Stimulated activated CD8-positive, alpha-beta memory T cell treated with anti-CD3 and anti-CD28 coated beads, Interleukin-4, amount 100 ng/mL, for 24 hours (primary cell): Measurements from ENCODE around the gene APCDD1L.

Experiments used
- DNase-seq: peaks from one replicate; pipeline ENCODE4 v3.0.0-alpha.2; 2020; ENCODE audit warnings: low read depth

Gene APCDD1L

DNA sequence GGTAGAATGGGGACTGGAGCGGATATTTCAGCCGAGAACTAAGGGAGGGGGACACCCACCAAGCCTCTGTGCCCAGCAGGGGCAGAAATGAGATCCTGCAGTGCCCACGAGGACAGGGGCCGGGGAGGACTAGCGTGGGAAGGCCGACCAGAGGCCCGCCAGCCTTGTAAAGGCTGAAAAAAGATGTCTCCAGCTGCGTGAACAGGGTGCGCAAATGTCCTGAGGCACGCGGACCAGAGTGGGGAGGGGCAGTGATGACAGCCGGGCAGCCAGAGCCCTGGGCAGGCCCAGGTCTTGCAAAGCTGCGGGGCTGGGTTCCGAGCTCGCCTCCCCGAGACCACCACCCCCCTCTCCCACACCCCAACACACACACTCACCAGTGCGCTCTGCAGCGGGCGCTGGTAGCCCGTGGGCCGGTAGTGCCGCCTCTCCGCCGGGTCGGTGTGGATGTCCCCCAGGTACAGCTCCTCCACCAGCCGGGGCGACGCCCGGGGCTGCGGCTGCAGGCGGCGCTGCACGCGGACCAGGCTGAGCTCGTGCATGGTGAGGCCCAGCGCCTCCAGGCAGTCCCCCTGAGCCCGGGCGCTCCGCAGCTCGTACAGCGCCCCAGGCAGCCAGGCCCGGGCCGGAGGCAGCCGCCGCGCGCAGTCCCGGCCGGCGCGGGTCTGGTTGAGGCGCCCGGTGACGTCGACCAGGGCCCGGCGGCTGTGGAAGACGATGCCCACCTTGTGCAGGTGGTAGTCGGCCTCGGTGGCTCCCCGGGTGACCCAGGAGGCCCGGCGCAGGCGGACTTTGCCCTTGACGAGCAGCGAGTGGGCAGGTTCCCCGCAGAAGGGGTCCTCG lies 48.2 kb downstream of the APCDD1L start:
- DNase-seq = no peak

DNA sequence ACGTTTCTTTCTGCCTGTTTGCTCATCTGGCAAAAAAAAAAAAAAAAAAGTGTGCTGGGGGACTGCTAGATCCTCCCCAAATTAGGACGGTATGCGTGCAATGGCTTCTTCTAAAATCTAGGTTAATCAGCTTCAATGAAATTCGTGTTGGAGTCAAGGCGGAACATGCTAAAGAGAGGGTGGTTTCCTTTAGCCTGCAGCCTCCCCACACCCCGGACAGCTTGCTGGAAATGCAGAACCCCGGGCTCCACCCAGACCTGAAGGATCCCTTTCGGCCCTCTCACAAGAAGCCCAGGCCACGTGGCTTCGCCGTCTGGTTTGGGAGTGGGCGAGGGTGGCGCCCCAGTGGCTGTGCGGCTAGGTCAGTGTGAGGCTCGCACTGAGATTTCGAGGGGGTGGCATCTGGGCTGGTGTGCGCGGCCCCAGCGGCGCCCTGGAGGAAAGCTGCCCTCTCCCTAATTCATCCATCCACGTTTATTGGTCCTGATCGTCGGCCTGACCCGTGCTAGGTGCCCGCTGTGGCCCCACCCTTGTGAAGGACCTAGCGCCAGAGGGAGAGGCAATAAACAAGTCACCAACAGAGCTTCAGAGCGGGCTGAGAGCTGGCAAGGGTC lies 49.0 kb downstream of the APCDD1L start:
- no peak for DNase-seq

GRCh38 chr20:58464838-58465237 lies 50.4 kb downstream of the APCDD1L start:
- DNase-seq = no peak

DNA sequence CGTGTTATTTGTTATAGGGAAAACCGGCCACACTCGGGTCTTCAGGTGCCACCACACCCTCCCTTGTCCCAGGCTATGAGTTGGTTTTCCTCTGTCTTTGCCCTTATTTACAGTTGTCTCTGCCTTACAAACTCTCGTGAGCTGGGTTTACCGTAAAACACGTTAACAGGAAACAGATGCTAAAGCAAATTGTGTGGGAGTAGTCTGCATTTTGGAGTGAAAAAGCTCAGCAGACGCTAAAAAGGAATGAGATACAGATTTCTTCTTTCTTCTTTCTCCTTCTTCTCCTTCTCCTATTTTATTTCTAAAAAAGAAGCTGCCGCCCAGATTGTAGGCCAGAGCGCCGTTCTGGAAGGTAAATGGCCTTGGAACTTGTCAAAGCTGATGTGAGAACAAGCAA lies 51.9 kb downstream of the APCDD1L start:
- no peak for DNase-seq

DNA sequence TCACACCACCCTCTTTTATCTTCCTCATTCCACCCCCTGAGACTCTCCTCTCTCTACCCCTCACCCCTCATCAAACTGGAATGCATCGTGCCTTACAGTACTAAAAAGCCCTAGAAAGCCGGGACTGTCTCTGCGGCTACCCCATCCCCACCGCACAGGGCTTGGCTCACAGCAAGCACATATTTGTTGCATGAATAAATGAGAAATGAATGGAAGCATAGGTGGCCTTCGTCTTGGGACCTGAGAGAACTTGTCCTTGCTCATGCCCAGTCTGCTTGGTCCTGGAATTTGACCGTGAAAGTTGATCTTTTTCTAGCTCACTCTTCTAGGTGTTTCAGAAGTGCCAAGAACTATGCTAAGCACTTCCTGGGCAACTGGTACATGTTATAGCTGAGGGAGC lies 53.3 kb downstream of the APCDD1L start:
- no peak for DNase-seq

GRCh38 chr20:58461104-58461503 lies 54.1 kb downstream of the APCDD1L start:
- DNase-seq = no peak

DNA sequence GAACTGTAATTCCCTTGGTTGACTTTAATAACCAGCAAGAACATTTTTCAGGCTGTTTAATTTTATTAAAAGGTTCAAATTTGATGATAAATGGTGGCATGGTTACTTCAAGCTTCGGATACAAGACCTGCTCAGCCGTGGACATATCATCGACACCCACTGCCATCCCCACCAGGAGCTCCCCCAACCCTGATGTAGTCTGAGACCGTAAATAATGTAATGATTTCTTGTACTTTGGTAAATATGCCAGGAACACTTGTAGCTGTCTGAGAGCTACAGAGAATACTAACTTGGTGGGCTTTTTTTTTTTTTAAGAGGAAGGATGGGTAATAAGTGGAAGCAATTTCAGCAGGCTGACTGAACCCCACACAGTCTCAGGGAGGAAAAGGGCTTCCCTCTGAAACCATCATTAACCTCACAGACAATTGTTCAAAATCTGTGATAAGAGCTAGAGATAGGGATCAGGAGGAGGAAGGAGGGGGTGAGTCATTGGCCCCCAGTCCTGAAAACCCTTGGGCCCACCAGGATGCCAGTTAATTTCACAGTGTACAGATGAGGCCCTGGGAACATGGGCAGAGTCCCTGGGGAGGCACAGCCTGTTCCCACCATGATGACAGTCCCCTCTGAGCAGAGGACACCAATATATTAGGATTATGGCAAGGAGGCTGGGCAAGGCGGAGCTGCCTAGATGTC lies 56.0 kb downstream of the APCDD1L start:
- DNase-seq = no peak

GRCh38 chr20:58458342-58459057 lies 56.7 kb downstream of the APCDD1L start:
- DNase-seq = no peak

DNA sequence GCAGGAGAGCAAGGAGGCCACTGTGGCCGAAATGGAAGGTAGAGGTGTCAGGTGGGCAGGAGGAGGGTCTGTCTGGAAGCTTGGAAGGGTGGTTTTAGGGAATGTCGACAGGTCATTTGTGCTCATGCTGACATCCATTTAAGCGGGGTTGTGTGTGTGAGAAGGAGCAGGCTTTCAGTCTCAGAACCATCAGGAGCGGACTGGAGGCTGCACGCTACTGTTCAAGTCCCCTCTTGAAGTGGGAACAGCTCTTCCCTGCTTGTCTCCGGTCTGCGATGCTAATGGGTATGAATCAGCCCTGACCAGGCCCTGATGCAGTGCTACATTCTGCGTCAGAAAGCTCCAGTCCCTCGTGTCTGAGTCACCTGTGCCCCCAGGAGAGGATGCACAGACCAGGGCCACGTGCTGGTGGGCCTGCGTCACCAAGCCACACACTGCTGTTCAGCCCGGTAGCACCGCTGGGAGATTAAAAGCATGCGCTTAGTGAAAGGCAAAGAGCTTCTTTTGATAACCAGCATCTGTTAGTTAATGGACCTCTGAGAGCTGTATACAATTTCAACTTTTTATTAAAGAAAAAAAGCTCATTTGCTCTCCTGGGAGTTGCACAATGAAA lies 58.0 kb downstream of the APCDD1L start:
- DNase-seq = no peak

- no peak for DNase-seq
Observed at GRCh38 chr20:58454460-58454859, 60.7 kb downstream of the APCDD1L start.

GRCh38 chr20:58453391-58453790 lies 61.8 kb downstream of the APCDD1L start:
- no peak for DNase-seq

GRCh38 chr20:58452667-58453255 lies 62.4 kb downstream of the APCDD1L start:
- DNase-seq = no peak

- DNase-seq = no peak
Observed at GRCh38 chr20:58450254-58450653, 64.9 kb downstream of the APCDD1L start.

DNA sequence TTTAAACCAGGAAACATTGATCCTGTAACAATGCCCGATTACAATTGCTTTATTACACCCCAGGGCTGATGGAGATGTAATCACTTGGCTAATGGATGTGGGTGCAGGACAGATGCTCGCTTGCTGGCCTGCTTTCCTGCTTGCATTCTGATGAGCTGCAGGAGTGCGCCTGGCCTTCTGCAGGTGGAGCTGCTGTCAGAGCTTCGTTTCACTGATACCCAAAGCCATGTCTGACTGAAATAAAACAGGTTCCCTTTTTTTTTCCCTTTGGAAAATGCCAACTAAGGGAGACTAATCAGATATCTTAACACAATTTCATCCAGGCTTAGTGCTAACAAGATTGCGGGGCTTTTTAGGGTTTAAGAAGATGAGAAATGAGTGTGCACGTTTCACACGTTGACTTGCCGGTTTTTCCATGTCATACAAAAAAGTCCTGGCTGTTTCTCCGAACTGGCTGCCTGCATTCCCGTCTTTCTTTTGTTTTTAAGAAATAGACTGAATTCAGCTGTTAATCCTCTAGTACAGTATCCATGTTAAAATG lies 65.4 kb downstream of the APCDD1L start:
- DNase-seq = no peak

- DNase-seq = no peak
Observed at GRCh38 chr20:58448958-58449357, 66.2 kb downstream of the APCDD1L start.

GRCh38 chr20:58447511-58448391 lies 67.4 kb downstream of the APCDD1L start:
- DNase-seq = peak; percentile 16

DNA sequence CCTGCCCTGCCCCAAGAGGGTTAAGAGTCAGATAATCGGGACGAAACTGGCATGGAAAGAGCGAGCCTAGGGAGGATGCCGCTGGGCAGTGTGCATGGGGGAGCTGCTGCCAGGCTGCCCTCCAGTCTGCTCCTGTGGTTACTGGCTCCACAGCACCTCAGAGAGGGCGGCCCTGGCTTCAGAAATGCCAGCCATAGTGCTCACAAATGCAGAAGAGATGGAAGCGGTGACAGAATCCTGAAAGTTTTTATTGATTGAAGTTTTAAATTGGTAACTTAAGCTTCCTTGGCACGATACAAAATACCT lies 68.3 kb downstream of the APCDD1L start:
- no peak for DNase-seq

- no peak for DNase-seq
Observed at GRCh38 chr20:58446264-58446959, 68.8 kb downstream of the APCDD1L start.

DNA sequence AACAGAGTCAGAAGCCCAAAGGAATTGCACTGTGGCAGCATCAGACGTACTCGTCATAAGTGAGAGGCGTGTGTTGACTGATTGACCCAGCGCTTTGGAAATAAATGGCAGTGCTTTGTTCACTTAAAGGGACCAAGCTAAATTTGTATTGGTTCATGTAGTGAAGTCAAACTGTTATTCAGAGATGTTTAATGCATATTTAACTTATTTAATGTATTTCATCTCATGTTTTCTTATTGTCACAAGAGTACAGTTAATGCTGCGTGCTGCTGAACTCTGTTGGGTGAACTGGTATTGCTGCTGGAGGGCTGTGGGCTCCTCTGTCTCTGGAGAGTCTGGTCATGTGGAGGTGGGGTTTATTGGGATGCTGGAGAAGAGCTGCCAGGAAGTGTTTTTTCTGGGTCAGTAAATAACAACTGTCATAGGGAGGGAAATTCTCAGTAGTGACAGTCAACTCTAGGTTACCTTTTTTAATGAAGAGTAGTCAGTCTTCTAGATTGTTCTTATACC lies 70.4 kb downstream of the APCDD1L start:
- DNase-seq = no peak

- DNase-seq = no peak
Observed at GRCh38 chr20:58441723-58442122, 73.5 kb downstream of the APCDD1L start.
